ENCODE data around the gene CNNM1. TPM values are rescaled to one million over a fixed set of nuclear protein-coding genes. Genes with fewer than 3 reads are reported as not detected.

Gene CNNM1
- polyA plus RNA-seq, 1 experiment = 0.14 TPM

DNA sequence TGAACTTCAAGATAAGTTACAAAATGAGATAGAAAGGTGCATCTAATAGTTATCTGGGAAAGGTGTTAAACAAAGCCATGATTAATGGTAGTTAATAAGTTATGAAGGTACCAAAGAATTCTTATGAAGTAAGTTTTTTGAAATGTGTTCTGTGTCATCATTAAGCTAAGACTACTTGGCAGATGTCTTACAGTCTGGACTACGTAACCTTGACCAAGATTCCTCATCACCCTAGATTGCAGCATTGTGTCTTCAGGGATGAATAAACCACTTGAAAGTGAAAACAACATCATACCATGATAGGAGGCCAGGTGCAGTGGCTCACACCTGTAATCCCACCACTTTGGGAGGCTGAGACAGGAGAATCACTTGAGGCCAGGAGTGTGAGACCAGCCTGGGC lies 53.0 kb downstream of the CNNM1 start:
- H3K27ac ChIP-seq (ENCODE audit: low read depth, low read length) = no peak overlapping the region
- no peak overlapping the region for H3K4me3 ChIP-seq (ENCODE audit: low read depth, low read length)
- peaks cover 14% of the 10 kb centered on the region for H3K27me3 ChIP-seq (ENCODE audit: control insufficient read depth, insufficient read depth, low read length)
- H3K9me3 ChIP-seq (ENCODE audit: control insufficient read depth, insufficient read depth, low read length) = no peaks in the 10 kb centered on the region
- CTCF ChIA-PET = interaction anchor here (0.6 to 1.7 kb wide), 2 partner anchors 10 to 185 kb away, joined by 4 to 10 read pairs; no protein-coding TSS in a partner anchor
- TF ChIP-seq, protein P1, sequence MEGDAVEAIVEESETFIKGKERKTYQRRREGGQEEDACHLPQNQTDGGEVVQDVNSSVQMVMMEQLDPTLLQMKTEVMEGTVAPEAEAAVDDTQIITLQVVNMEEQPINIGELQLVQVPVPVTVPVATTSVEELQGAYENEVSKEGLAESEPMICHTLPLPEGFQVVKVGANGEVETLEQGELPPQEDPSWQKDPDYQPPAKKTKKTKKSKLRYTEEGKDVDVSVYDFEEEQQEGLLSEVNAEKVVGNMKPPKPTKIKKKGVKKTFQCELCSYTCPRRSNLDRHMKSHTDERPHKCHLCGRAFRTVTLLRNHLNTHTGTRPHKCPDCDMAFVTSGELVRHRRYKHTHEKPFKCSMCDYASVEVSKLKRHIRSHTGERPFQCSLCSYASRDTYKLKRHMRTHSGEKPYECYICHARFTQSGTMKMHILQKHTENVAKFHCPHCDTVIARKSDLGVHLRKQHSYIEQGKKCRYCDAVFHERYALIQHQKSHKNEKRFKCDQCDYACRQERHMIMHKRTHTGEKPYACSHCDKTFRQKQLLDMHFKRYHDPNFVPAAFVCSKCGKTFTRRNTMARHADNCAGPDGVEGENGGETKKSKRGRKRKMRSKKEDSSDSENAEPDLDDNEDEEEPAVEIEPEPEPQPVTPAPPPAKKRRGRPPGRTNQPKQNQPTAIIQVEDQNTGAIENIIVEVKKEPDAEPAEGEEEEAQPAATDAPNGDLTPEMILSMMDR (IDR thresholded peaks at IDR 0.05; ENCODE audit: low read depth, low read length) = no peak
- no peak for DNase-seq (ENCODE audit: low read depth, low spot score)
- POLR2A ChIA-PET = no interaction called here

DNA sequence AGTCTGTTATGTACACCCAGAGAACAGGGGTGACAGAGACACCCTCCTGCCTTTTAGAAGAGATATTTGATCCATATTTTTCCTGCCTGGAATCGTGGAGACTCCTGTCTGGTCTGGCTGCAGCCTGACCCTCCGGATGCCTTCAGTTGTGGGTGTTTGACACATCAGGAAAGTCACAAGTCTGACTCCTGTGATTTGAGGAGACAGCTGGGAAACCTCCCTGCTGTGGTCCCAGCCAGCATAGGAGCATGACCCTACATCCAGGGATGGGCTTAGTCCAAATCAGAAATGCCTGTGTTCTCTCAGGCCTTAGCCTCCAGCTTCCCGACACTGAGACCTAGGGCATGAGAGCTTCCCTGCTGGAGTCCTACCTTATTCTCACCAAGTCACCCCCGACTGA lies 57.9 kb downstream of the CNNM1 start:
- TF ChIP-seq, protein P1 (IDR thresholded peaks at IDR 0.05; ENCODE audit: low read depth, low read length) = no peak
- H3K27me3 ChIP-seq (ENCODE audit: control insufficient read depth, insufficient read depth, low read length) = peaks cover 18% of the 10 kb centered on the region
- no peak overlapping the region for H3K27ac ChIP-seq (ENCODE audit: low read depth, low read length)
- H3K4me3 ChIP-seq (ENCODE audit: low read depth, low read length) = no peak overlapping the region
- POLR2A ChIA-PET = no interaction called here
- no peak for DNase-seq (ENCODE audit: low read depth, low spot score)
- H3K9me3 ChIP-seq (ENCODE audit: control insufficient read depth, insufficient read depth, low read length) = no peaks in the 10 kb centered on the region
- CTCF ChIA-PET = no interaction called here

DNA sequence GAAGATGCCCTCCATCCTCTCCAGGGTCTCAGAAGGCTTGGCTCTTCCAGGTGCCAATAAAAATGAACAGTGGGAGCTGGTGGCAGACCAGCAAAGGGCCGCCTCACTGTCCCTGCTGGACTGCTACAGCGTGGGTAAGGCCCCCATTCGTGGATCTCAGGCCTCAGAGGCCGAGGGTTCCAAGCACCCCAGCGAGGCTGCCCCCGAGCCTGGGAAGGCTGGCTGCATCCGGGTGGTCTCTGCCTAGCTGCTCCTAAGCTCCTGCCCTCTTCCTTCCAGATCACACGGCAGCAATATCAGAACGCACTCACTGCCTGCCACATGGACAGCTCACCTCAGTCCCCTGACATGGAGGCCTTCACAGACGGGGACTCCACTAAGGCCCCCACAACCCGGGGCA lies 58.4 kb downstream of the CNNM1 start:
- POLR2A ChIA-PET = no interaction called here
- DNase-seq (ENCODE audit: low read depth, low spot score) = no peak
- no peak overlapping the region for H3K27ac ChIP-seq (ENCODE audit: low read depth, low read length)
- H3K9me3 ChIP-seq (ENCODE audit: control insufficient read depth, insufficient read depth, low read length) = no peaks in the 10 kb centered on the region
- H3K4me3 ChIP-seq (ENCODE audit: low read depth, low read length) = no peak overlapping the region
- CTCF ChIA-PET = interaction anchor here (1.7 kb wide), 1 partner anchor 225 kb away, joined by 9 read pairs; no protein-coding TSS in a partner anchor
- H3K27me3 ChIP-seq (ENCODE audit: control insufficient read depth, insufficient read depth, low read length) = peaks cover 18% of the 10 kb centered on the region
- TF ChIP-seq, protein P1 (IDR thresholded peaks at IDR 0.05; ENCODE audit: low read depth, low read length) = no peak

DNA sequence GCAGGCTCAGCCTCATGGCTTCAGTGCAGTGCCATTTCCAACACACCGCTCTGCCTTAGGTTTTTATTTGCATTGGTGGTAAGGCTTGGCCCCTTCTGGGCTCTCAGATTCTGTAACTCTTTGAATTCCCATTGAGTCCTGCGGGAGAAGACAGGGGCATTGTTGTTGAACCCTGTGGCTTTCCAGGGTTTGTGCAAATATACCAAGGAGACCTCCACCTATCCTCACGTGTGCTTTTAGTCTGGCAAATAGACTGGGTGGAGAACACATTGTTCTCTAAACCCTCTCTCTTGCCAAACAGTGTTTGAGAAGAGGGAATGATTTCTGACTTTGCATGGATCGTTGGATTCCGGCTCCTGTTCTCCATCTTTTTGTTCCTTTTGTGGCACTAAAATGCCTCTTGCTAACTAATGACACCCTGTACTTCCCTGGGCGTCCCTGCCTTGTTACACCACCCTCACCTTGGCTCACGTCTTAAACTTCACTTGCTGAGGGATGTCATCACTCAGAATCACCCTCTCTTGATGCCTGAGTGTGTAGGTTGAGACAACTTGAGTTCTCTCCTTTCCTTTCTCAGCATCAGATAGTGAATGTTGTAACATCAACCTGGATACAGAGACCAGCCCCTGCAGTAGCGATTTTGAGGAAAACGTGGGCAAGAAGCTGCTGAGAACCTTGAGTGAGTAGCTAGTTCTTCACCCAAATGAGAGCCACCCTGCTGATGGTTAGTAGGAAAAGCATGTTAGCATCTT lies 60.7 kb downstream of the CNNM1 start:
- TF ChIP-seq, protein P1 (IDR thresholded peaks at IDR 0.05; ENCODE audit: low read depth, low read length) = no peak
- no peak for DNase-seq (ENCODE audit: low read depth, low spot score)
- no peak overlapping the region for H3K27ac ChIP-seq (ENCODE audit: low read depth, low read length)
- no peak overlapping the region for H3K4me3 ChIP-seq (ENCODE audit: low read depth, low read length)
- H3K27me3 ChIP-seq (ENCODE audit: control insufficient read depth, insufficient read depth, low read length) = peaks cover 18% of the 10 kb centered on the region
- CTCF ChIA-PET = interaction anchor here (0.7 to 3.4 kb wide), 5 partner anchors 14 to 226 kb away, joined by 3 to 27 read pairs (median 3); no protein-coding TSS in a partner anchor
- no peaks in the 10 kb centered on the region; the same call in 1 of the 2 replicates for H3K9me3 ChIP-seq (ENCODE audit: control insufficient read depth, insufficient read depth, low read length)
- POLR2A ChIA-PET = no interaction called here

DNA sequence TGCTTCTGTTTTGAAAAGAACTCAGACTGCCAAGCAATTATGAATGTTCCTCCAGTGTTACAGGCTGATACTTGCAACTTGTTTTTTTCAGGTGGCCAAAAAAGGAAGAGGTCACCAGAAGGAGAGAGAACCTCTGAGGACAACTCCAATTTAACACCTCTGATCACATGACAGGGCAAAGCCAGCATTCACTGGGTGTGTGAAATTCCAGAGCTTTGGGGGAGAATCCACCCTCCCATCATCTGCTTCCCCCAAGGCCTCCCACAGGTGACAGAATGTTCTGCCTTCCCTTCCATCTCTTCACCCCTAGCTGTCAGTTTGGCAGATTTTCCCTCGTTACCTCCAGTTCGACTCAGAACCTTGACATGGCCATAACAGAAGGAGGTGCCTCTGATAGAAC lies 62.2 kb downstream of the CNNM1 start:
- POLR2A ChIA-PET = no interaction called here
- no peak for DNase-seq (ENCODE audit: low read depth, low spot score)
- Histone ChIP-seq H3K27me3 (ENCODE audit: control insufficient read depth, insufficient read depth, low read length) (peaks cover 9% of the 10 kb centered on the region), H3K27ac (ENCODE audit: low read depth, low read length) (no peak overlapping the region), H3K4me3 (ENCODE audit: low read depth, low read length) (no peak overlapping the region), H3K9me3 (ENCODE audit: control insufficient read depth, insufficient read depth, low read length) (no peaks in the 10 kb centered on the region; the same call in 1 of the 2 replicates)
- TF ChIP-seq, protein P1 (IDR thresholded peaks at IDR 0.05; ENCODE audit: low read depth, low read length) = no peak
- CTCF ChIA-PET = interaction anchor here (0.9 to 4.5 kb wide), 12 partner anchors 9 to 312 kb away, joined by 3 to 73 read pairs (median 6); no protein-coding TSS in a partner anchor

All from AG04450 (cell line).